Aorta (tissue), 5 donors: ENCODE results near the gene NLGN4Y. TPM values are rescaled to one million over a fixed set of nuclear protein-coding genes. Genes with fewer than 3 reads are reported as not detected.

Source experiments
- ATAC-seq: fragments of 200-7000 bp; cut with Tn5 transposase; one replicate; pipeline ENCODE4 v1.9.1; 2022; ENCODE audit warnings: moderate library complexity; ENCODE audit not compliant: low FRiP score
- DNase-seq, 2 donors: peaks; one replicate each; pipeline ENCODE4 v3.0.0-alpha.2; 2020
- H3K27ac ChIP-seq, 2 donors: one replicate each; pipeline ENCODE4 v1.5.1; 2013; ENCODE audit warnings: low read length in 2 of 2, mild to moderate bottlenecking in 2 of 2, moderate library complexity in 2 of 2, control low read depth in 1 of 2, inconsistent platforms in 1 of 2, low read depth in 1 of 2
- H3K27me3 ChIP-seq, 2 donors: one replicate each; pipeline ENCODE4 v1.6.1; 2013; ENCODE audit warnings: control low read depth in 1 of 2, low read length in 1 of 2, mild to moderate bottlenecking in 1 of 2, moderate library complexity in 1 of 2; ENCODE audit not compliant: insufficient read depth in 2 of 2, control insufficient read depth in 1 of 2
- H3K36me3 ChIP-seq, 2 donors: one replicate each; pipeline ENCODE4 v1.6.1; 2013; ENCODE audit warnings: control low read depth in 1 of 2, low read length in 1 of 2, mild to moderate bottlenecking in 1 of 2; ENCODE audit not compliant: insufficient read depth in 2 of 2, control insufficient read depth in 1 of 2
- H3K4me1 ChIP-seq, 2 donors: one replicate each; pipeline ENCODE4 v1.6.1; 2013; ENCODE audit warnings: low read length in 2 of 2, control low read depth in 1 of 2, mild to moderate bottlenecking in 1 of 2, moderate library complexity in 1 of 2; ENCODE audit not compliant: insufficient read depth in 2 of 2, control insufficient read depth in 1 of 2
- H3K4me3 ChIP-seq, 2 donors: one replicate each; pipeline ENCODE4 v1.5.1; 2013; ENCODE audit warnings: low read length in 2 of 2, control low read depth in 1 of 2, mild to moderate bottlenecking in 1 of 2
- H3K9me3 ChIP-seq: one replicate; pipeline ENCODE4 v1.6.1; 2013; ENCODE audit warnings: mild to moderate bottlenecking, low read length; ENCODE audit not compliant: control insufficient read depth
- WGBS, 2 donors: extraction: QIAGEN DNeasy Blood & Tissue Kit; methylation state at CpG; one replicate each; pipeline ENCODE4 v1.1.7; 2013; 5-methylcytosine and 5-hydroxymethylcytosine counted together
- intact Hi-C, 2 donors: fragments of 100-400 bp; cut with DNase I; formaldehyde crosslinking; loops; one replicate each; pipeline versions ENCODE4 v1.14.2 to v1.15.0; 2022
- long read RNA-seq, 2 donors: library from polyadenylated mRNA; unstranded; transcript quantifications; one replicate each; pipeline ENCODE4 v2.0.0, GENCODE V29; 2020 to 2021
- polyA plus RNA-seq, 2 donors: library from polyadenylated mRNA; stranded (reverse); fragments of 200-250 nt; gene quantifications; one replicate each; pipeline ENCODE4 v1.2.3, GENCODE V29; 2013
- total RNA-seq, 2 donors: library from RNA; stranded (reverse); fragmentation: NEBNext Ultra II Directional; extraction: Animal tissue kit (Norgen Biotek cat#: 25700); gene quantifications; one replicate each; pipeline ENCODE4 v1.2.1, GENCODE V29; 2021
- donor health status: healthy with polysubstance abuse.
- donor health status: Bipolar disorder and iron deficiency.
- donor health status: DM: no; HTN: no; CAD: no.
- donor health status: DM: no; HTN: no; CAD: no.
- donor health status: DM: yes; HTN: yes; CAD: no.

Gene NLGN4Y
- total RNA-seq = not detected
- polyA plus RNA-seq = 1 to 10 TPM in 1 of 2 donors, not detected in 1; 1.8 TPM
- long read RNA-seq, donor 1 = 0 reads
- long read RNA-seq, donor 2 = 0 reads

GRCh38 chrY:14524272-14525231 is at the start of gene NLGN4Y:
TSS of gene NLGN4Y (plus strand) at chrY:14524529. CDS start at chrY:14622120, 97,591 bp downstream.
- intact Hi-C loops = no loop called here
- peak within 1 kb of the TSS in 1 of 2 donors; percentile 75 for H3K4me3 ChIP-seq
- 0% methylated on average over 65 of the region's 65 CpGs; no CpG with 5 or more reads in 1 of the 2 donors for WGBS, 2 donors
- no peak for DNase-seq
- no peaks in the 10 kb centered on the region for H3K9me3 ChIP-seq
- H3K36me3 ChIP-seq = no peaks in the 10 kb centered on the region
- H3K4me1 ChIP-seq = no peaks in the 10 kb centered on the region
- H3K27me3 ChIP-seq = no peaks in the 10 kb centered on the region
- ATAC-seq = no peak
- peak within 1 kb of the TSS in 1 of 2 donors; percentile 3 for H3K27ac ChIP-seq

- ATAC-seq = no peak
- intact Hi-C loops = no loop called here
- H3K36me3 ChIP-seq = no peaks in the 10 kb centered on the region
- no peaks in the 10 kb centered on the region for H3K9me3 ChIP-seq
- H3K27me3 ChIP-seq = no peaks in the 10 kb centered on the region
- DNase-seq = no peak
- no peak overlapping the region for H3K27ac ChIP-seq
- H3K4me3 ChIP-seq = no peak overlapping the region
- no peaks in the 10 kb centered on the region for H3K4me1 ChIP-seq
Measured at GRCh38 chrY:14485935-14486334, 38.4 kb upstream of the NLGN4Y start.

GRCh38 chrY:14490226-14490625 is 34.1 kb upstream of the NLGN4Y start:
- Histone ChIP-seq H3K27me3 (no peaks in the 10 kb centered on the region), H3K9me3 (no peaks in the 10 kb centered on the region), H3K27ac (no peak overlapping the region), H3K4me3 (no peak overlapping the region), H3K36me3 (no peaks in the 10 kb centered on the region), H3K4me1 (no peaks in the 10 kb centered on the region)
- no peak for ATAC-seq
- intact Hi-C loops = no loop called here
- no peak for DNase-seq
- 68% methylated on average over 1 of the region's 1 CpG; no CpG with 5 or more reads in 1 of the 2 donors for WGBS, 2 donors

GRCh38 chrY:14498071-14498470 is 26.3 kb upstream of the NLGN4Y start:
- Histone ChIP-seq H3K4me1 (no peaks in the 10 kb centered on the region), H3K36me3 (no peaks in the 10 kb centered on the region), H3K27ac (no peak overlapping the region), H3K9me3 (no peaks in the 10 kb centered on the region), H3K4me3 (no peak overlapping the region), H3K27me3 (no peaks in the 10 kb centered on the region)
- no peak for DNase-seq
- ATAC-seq = no peak
- intact Hi-C loops = no loop called here
- WGBS, 2 donors = 63% methylated on average over 2 of the region's 2 CpGs; no CpG with 5 or more reads in 1 of the 2 donors

- H3K27ac ChIP-seq = no peak overlapping the region
- no peaks in the 10 kb centered on the region for H3K4me1 ChIP-seq
- intact Hi-C loops = no loop called here
- no peaks in the 10 kb centered on the region for H3K9me3 ChIP-seq
- no peak overlapping the region for H3K4me3 ChIP-seq
- no peak for ATAC-seq
- 98% methylated on average over 2 of the region's 2 CpGs; no CpG with 5 or more reads in 1 of the 2 donors for WGBS, 2 donors
- no peaks in the 10 kb centered on the region for H3K27me3 ChIP-seq
- no peaks in the 10 kb centered on the region for H3K36me3 ChIP-seq
- no peak for DNase-seq
Measured at GRCh38 chrY:14504592-14504991, 19.7 kb upstream of the NLGN4Y start.

- no peaks in the 10 kb centered on the region for H3K36me3 ChIP-seq
- ATAC-seq = no peak
- intact Hi-C loops = no loop called here
- WGBS, 2 donors = 3% methylated on average over 14 of the region's 14 CpGs; no CpG with 5 or more reads in 1 of the 2 donors
- no peaks in the 10 kb centered on the region for H3K4me1 ChIP-seq
- no peaks in the 10 kb centered on the region for H3K27me3 ChIP-seq
- H3K4me3 ChIP-seq = peak overlapping the region in 1 of 2 donors; percentile 18
- H3K9me3 ChIP-seq = no peaks in the 10 kb centered on the region
- no peak overlapping the region for H3K27ac ChIP-seq
- DNase-seq = no peak
Measured at GRCh38 chrY:14522379-14522950, 1.9 kb upstream of the NLGN4Y start.

GRCh38 chrY:14523491-14524271 is 648 bp upstream of the NLGN4Y start:
- 1% methylated on average over 31 of the region's 31 CpGs; no CpG with 5 or more reads in 1 of the 2 donors for WGBS, 2 donors
- no peaks in the 10 kb centered on the region for H3K4me1 ChIP-seq
- DNase-seq = no peak
- H3K4me3 ChIP-seq = peak overlapping the region in 1 of 2 donors; percentile 75
- no peak overlapping the region for H3K27ac ChIP-seq
- no peaks in the 10 kb centered on the region for H3K27me3 ChIP-seq
- no peaks in the 10 kb centered on the region for H3K9me3 ChIP-seq
- no peaks in the 10 kb centered on the region for H3K36me3 ChIP-seq
- no peak for ATAC-seq
- intact Hi-C loops = no loop called here

- Histone ChIP-seq H3K4me1 (no peaks in the 10 kb centered on the region), H3K4me3 (no peak overlapping the region), H3K9me3 (no peaks in the 10 kb centered on the region), H3K27ac (no peak overlapping the region), H3K36me3 (no peaks in the 10 kb centered on the region), H3K27me3 (no peaks in the 10 kb centered on the region)
- intact Hi-C loops = no loop called here
- 2% methylated on average over 13 of the region's 13 CpGs; no CpG with 5 or more reads in 1 of the 2 donors for WGBS, 2 donors
- DNase-seq (no peak), ATAC-seq (no peak)
Measured at GRCh38 chrY:14525315-14525714, 986 bp downstream of the NLGN4Y start.
